Kidney (tissue), 14 donors: ENCODE measurements around the gene NRXN2. TPM values are rescaled to one million over a fixed set of nuclear protein-coding genes. Genes with fewer than 3 reads are reported as not detected.

Experiments
- DNase-seq, 5 donors: peaks; one replicate each; pipeline ENCODE4 v3.0.0-alpha.2; 2013 to 2020
- FAIRE-seq: peaks from 2 replicates; lab custom pipeline; 2012; peaks lifted over from hg19 to GRCh38; lab: Jason Lieb, UNC
- H3K27ac ChIP-seq, 2 donors: one replicate each; pipeline ENCODE4 v1.7.0; 2013; ENCODE audit warnings: low read depth in 2 of 2, low read length in 2 of 2, inconsistent platforms in 1 of 2
- H3K27me3 ChIP-seq: one replicate; pipeline ENCODE4 v1.7.1; 2013; ENCODE audit warnings: low read length, inconsistent platforms; ENCODE audit not compliant: control insufficient read depth, insufficient read depth
- H3K36me3 ChIP-seq, 3 donors: one replicate each; pipeline versions ENCODE4 v1.7.0 to v1.7.1; 2013; ENCODE audit warnings: low read length in 3 of 3, control low read depth in 1 of 3, inconsistent platforms in 1 of 3; ENCODE audit not compliant: insufficient read depth in 3 of 3, control insufficient read depth in 2 of 3
- H3K4me1 ChIP-seq, 3 donors: one replicate each; pipeline versions ENCODE4 v1.7.0 to v1.7.1; 2013; ENCODE audit warnings: low read length in 3 of 3, inconsistent platforms in 1 of 3, low read depth in 1 of 3; ENCODE audit not compliant: control insufficient read depth in 2 of 3, insufficient read depth in 2 of 3
- H3K4me3 ChIP-seq, 3 donors: one replicate each; pipeline versions ENCODE4 v1.7.0 to v1.8.1; 2013; ENCODE audit warnings: low read length in 3 of 3, control low read depth in 1 of 3, inconsistent platforms in 1 of 3
- H3K9ac ChIP-seq, 3 donors: one replicate each; pipeline versions ENCODE4 v1.7.0 to v1.7.1; 2013; ENCODE audit warnings: low read length in 3 of 3, control low read depth in 1 of 3, inconsistent platforms in 1 of 3
- H3K9me3 ChIP-seq, 3 donors: one replicate each; pipeline versions ENCODE4 v1.7.0 to v1.7.1; 2013; ENCODE audit warnings: low read length in 3 of 3, control low read depth in 1 of 3, inconsistent platforms in 1 of 3; ENCODE audit not compliant: control insufficient read depth in 2 of 3, insufficient read depth in 1 of 3
- intact Hi-C: fragments of 100-400 bp; cut with DNase I; formaldehyde crosslinking; loops from one replicate; pipeline ENCODE4 v1.11.1; 2022
- polyA plus RNA-seq: library from polyadenylated mRNA; stranded (reverse); fragments of 350-450 nt; fragmentation: Illumina TruSeq; extraction: RNeasy Lipid Tissue Mini Kit (QIAGEN cat#74804); gene quantifications from one replicate; pipeline ENCODE4 v1.2.3, GENCODE V29; 2014; ENCODE audit warnings: low read depth, low replicate concordance; ENCODE audit not compliant: insufficient read depth
- total RNA-seq: library from RNA; stranded (reverse); fragmentation: NEBNext Ultra II Directional; extraction: Animal tissue kit (Norgen Biotek cat#: 25700); gene quantifications from one replicate; pipeline ENCODE4 v1.2.1, GENCODE V29; 2021
- TF ChIP-seq, protein P1 (sequence below): IDR thresholded peaks from 3 replicates; pipeline ENCODE4 v1.5.1; 2012; ENCODE audit warnings: mild to moderate bottlenecking, moderate library complexity, borderline replicate concordance; ENCODE audit not compliant: insufficient read depth; ENCODE audit errors: extremely low read depth
- donor health status: control.
- donor health status: control.
- donor health status: control.
- donor health status: control.
- donor health status: control.
- donor health status: DM: yes; HTN: yes; CAD: no.
- donor health status: Normal renal cell carcinoma (clear cell type).

Gene NRXN2
- total and polyA plus RNA-seq, 2 donors from 2014 or later, result 13.3 to 22.0 TPM

DNA sequence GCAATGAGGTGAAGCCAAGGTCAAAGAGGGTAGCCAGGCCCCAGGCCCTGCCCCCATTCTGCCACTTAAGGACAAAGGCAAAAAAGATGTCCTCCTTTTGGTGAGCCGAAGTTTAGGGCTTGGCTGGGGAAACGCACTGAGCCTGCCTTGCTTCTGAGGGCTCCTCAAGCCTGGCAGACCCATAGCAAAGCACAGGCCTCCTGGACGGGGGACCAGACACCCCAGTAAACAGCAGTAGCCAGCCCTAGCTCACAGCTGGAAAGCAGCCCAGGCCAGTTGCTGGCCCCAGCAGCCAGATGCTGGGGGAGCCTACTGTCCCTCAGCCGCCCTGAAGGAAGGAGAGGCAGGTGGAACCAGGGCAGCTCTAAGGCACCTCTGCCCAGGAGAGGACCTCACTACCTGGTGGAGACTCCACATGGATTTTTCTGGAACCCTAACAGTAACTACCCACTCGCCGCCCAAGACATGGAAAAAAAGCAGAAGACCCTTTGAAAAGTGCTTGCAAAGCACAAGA lies 40.6 kb upstream of the NRXN2 start:
- FAIRE-seq, result no peak
- Histone ChIP-seq H3K9ac (peak overlapping the region in 2 of 3 donors; percentile 17 to 31), H3K4me3 (no peak overlapping the region), H3K36me3 (peaks cover 10 to 40% (median 33%) of the 10 kb centered on the region in 3 donors), H3K4me1 (peaks cover 3 to 55% (median 30%) of the 10 kb centered on the region in 3 donors), H3K27me3 (no peaks in the 10 kb centered on the region), H3K9me3 (no peaks in the 10 kb centered on the region), H3K27ac (peak overlapping the region; percentile 56)
- DNase-seq, result peak in 2 of 5 donors; percentile 63
- TF ChIP-seq, protein P1, sequence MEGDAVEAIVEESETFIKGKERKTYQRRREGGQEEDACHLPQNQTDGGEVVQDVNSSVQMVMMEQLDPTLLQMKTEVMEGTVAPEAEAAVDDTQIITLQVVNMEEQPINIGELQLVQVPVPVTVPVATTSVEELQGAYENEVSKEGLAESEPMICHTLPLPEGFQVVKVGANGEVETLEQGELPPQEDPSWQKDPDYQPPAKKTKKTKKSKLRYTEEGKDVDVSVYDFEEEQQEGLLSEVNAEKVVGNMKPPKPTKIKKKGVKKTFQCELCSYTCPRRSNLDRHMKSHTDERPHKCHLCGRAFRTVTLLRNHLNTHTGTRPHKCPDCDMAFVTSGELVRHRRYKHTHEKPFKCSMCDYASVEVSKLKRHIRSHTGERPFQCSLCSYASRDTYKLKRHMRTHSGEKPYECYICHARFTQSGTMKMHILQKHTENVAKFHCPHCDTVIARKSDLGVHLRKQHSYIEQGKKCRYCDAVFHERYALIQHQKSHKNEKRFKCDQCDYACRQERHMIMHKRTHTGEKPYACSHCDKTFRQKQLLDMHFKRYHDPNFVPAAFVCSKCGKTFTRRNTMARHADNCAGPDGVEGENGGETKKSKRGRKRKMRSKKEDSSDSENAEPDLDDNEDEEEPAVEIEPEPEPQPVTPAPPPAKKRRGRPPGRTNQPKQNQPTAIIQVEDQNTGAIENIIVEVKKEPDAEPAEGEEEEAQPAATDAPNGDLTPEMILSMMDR, result no peak
- intact Hi-C loops, result no loop called here

GRCh38 chr11:64762674-64763525 lies 39.9 kb upstream of the NRXN2 start:
- no peaks in the 10 kb centered on the region for H3K27me3 ChIP-seq
- no peak for FAIRE-seq
- H3K9ac ChIP-seq, result peak overlapping the region in 2 of 3 donors; percentile 17 to 31
- H3K36me3 ChIP-seq, result peaks cover 9 to 34% (median 27%) of the 10 kb centered on the region in 3 donors
- no peak overlapping the region for H3K4me3 ChIP-seq
- DNase-seq, result peak; percentile 82 to 97 (median 91)
- peaks cover 3 to 52% (median 30%) of the 10 kb centered on the region in 3 donors for H3K4me1 ChIP-seq
- intact Hi-C loops, result no loop called here
- peak overlapping the region; percentile 59 to 65 for H3K27ac ChIP-seq
- TF ChIP-seq, protein P1, result no peak
- no peaks in the 10 kb centered on the region for H3K9me3 ChIP-seq

- FAIRE-seq (no peak), DNase-seq (peak in 2 of 5 donors; percentile 48 to 65)
- Histone ChIP-seq H3K4me1 (peaks cover 3 to 48% (median 30%) of the 10 kb centered on the region in 3 donors), H3K27ac (peak overlapping the region; percentile 45 to 65), H3K9ac (no peak overlapping the region), H3K9me3 (no peaks in the 10 kb centered on the region), H3K4me3 (no peak overlapping the region), H3K36me3 (peaks cover 8 to 27% (median 21%) of the 10 kb centered on the region in 3 donors), H3K27me3 (no peaks in the 10 kb centered on the region)
- intact Hi-C loops, result no loop called here
- TF ChIP-seq, protein P1, result no peak
Observed at GRCh38 chr11:64762277-64762673, 39.3 kb upstream of the NRXN2 start.
